Activated naive CD4-positive, alpha-beta T cell treated with anti-CD3 and anti-CD28 coated beads for 36 hours (primary cell): ENCODE measurements around the gene ST3GAL5. TPM values are rescaled to one million over a fixed set of nuclear protein-coding genes. Genes with fewer than 3 reads are reported as not detected.

Experiments
- CTCF ChIA-PET: fragments of 350-600 bp; sonication (Branson Sonifier 250); formaldehyde crosslinking; loops from one replicate; lab custom pipeline; 2021; ENCODE audit warnings: antibody characterized with exemption; lab: Charles Lee
- DNase-seq: peaks from one replicate; pipeline ENCODE4 v3.0.0-alpha.2; 2020
- H3K27ac Mint-ChIP-seq: one replicate; pipeline ENCODE4 v1.8.0; 2021; ENCODE audit warnings: mild to moderate bottlenecking, mixed read lengths
- H3K27me3 Mint-ChIP-seq: one replicate; pipeline ENCODE4 v1.8.0; 2021; ENCODE audit warnings: low read depth, mixed read lengths
- H3K36me3 Mint-ChIP-seq: one replicate; pipeline ENCODE4 v1.8.0; 2021; ENCODE audit warnings: low read depth, mixed read lengths
- H3K4me1 Mint-ChIP-seq: one replicate; pipeline ENCODE4 v1.8.0; 2021; ENCODE audit warnings: low read depth, mixed read lengths
- H3K4me3 Mint-ChIP-seq: one replicate; pipeline ENCODE4 v1.8.0; 2021; ENCODE audit warnings: mild to moderate bottlenecking, moderate library complexity, mixed read lengths
- H3K9me3 Mint-ChIP-seq: one replicate; pipeline ENCODE4 v1.8.0; 2021; ENCODE audit warnings: mixed read lengths
- intact Hi-C: fragments of 100-400 bp; cut with micrococcal nuclease; formaldehyde crosslinking; loops from one replicate; pipeline ENCODE4 v1.15.1; 2023
- total RNA-seq, 2 experiments: library from RNA; stranded (reverse); gene quantifications; one replicate each; pipeline ENCODE4 v1.2.3, GENCODE V29; 2021

Gene ST3GAL5
- total RNA-seq, 2 experiments from 2014 or later: 9.5 to 10.4 TPM

DNA sequence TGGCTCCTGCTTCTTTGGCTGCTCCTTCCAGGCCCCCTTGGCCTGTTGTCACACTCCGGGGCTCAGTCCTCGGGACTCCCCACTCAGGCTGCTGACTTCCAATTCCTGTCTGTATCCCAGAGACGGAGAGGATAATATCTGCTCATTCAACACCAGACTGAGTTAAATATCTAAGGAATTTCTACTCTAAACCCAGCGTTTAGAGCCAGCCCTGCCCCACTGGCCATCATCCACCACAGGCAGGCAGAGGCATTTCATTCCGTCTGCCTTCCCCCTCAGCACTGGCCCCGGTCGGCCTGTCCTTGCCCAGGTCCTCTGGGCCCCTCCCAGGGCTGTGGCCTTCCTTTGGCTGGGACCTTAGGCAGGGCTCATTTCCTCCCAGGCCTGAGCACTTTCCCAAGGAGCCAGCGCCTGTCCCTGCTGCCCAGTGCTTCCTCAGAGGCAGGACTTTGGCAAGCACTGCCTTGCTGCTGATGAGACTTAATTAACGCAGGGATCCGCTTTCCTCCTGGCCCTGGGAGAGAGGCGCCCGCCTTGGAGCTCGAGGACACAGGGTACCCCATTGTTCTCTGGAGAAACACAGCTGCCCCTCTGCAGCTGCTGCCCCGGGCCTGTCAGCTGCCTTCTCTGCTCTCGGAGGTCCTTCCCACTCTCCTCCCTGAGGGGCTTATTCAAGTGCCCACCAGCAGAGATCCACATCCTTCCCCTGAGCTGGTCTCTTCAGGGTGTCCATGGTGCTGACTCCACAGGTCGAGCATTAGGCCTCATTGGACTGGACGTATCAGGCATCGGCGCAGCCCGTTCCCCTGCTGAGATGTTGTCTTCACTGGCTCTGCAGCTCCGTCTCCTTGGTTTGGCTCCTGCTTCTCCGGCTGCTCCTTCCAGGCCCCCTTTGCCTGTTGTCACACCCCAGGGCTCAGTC is 92.2 kb downstream of the ST3GAL5 start:
- Mint-ChIP-seq H3K36me3 (no peaks in the 10 kb centered on the region), H3K27me3 (no peaks in the 10 kb centered on the region), H3K4me1 (no peaks in the 10 kb centered on the region), H3K27ac (no peak overlapping the region), H3K4me3 (no peak overlapping the region), H3K9me3 (no peaks in the 10 kb centered on the region)
- CTCF ChIA-PET: no interaction called here
- intact Hi-C loops: no loop called here
- DNase-seq: no peak

DNA sequence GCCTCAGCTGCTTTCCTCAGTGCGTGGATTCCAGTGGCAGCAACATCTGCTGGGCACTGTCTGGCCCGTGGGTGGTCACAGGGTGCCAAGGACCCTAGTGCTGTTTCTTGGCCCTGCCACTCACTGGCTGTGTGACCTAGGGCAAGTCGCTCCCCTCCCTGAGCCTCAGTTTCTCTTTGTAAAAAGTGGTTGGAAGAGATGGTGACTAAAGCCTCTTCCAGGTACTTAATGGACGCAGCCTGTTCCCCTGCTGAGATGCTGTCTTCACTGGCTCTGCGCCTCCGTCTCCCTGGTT is 92.8 kb downstream of the ST3GAL5 start:
- Mint-ChIP-seq H3K4me3 (no peak overlapping the region), H3K9me3 (no peaks in the 10 kb centered on the region), H3K27me3 (no peaks in the 10 kb centered on the region), H3K36me3 (no peaks in the 10 kb centered on the region), H3K27ac (no peak overlapping the region), H3K4me1 (no peaks in the 10 kb centered on the region)
- CTCF ChIA-PET: no interaction called here
- intact Hi-C loops: no loop called here
- DNase-seq: no peak

DNA sequence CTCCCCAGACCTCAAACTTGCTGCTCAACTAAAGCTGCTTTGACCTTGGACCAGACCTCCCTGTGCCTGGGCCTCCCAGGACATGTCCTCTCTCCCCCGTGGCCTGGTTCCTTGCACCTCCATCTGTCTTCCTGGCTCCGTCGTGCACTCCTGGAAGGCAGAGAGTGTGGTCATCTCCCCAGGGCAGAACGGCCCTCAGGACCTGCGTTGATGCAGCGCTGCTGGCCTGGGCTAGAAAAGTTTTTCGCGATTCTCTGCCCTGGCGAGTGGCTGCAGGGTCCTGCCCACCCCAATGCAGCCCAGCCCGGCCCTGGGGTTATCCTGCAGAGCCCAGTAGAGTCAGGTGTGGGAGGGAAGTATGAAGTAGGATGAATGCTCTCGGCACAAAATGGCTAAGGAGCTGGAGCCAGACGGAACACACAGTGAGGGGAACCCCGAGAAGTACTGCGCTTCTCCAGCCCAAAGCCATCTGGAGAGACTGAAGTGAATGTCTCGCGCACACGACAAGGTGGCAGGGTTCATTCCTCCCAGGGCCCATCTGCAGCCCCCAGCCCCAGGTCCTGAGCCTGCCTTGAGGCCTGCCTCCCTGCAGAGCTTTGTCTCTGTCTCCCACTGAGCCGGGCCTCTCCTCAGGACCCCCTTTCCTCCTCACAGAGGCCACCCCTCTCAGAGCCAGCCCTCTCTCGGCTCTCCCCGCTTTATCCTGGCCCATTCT is 93.3 kb downstream of the ST3GAL5 start:
- H3K9me3 Mint-ChIP-seq: no peaks in the 10 kb centered on the region
- H3K36me3 Mint-ChIP-seq: no peaks in the 10 kb centered on the region
- no peak overlapping the region for H3K27ac Mint-ChIP-seq
- H3K27me3 Mint-ChIP-seq: no peaks in the 10 kb centered on the region
- H3K4me1 Mint-ChIP-seq: no peaks in the 10 kb centered on the region
- intact Hi-C loops: no loop called here
- no peak for DNase-seq
- CTCF ChIA-PET: interaction anchor here (0.6 kb wide), 1 partner anchor 19 kb away, joined by 3 read pairs; no protein-coding TSS in a partner anchor
- no peak overlapping the region for H3K4me3 Mint-ChIP-seq

DNA sequence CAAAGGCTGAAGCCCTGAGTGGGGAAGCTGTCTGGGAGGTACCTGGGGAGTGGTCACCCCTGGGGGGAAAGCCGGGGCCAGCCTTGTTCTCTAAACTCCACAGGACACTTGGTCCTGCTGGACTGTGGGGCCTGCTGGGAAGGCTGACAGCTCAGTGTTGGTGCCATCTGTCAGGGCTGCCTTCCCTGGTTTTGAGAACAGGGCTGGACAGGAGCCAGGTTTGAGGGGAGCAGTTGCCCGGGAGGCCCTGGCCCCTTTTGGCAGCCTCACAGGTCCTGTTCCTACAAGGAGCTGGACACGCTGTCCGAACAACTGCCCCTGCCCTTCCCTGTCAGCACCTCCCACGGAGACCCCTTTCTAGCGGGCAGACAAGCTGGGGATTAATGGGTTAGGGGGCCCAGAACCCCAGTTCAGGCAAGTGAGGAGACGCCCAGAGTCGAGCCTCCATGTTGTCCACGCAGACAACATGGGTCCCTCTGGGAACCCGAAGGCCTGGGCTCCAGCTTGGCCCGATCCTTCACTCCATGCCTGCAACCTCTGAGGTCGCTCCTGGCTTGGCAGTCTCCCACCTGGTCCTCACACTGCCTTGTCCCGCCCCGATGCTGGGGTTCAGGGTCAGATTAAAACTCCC is 94.2 kb downstream of the ST3GAL5 start:
- H3K9me3 Mint-ChIP-seq: no peaks in the 10 kb centered on the region
- no peaks in the 10 kb centered on the region for H3K36me3 Mint-ChIP-seq
- H3K4me1 Mint-ChIP-seq: no peaks in the 10 kb centered on the region
- H3K4me3 Mint-ChIP-seq: no peak overlapping the region
- CTCF ChIA-PET: interaction anchor here (0.9 kb wide), 1 partner anchor 116 kb away, joined by 3 read pairs; no protein-coding TSS in a partner anchor
- no peaks in the 10 kb centered on the region for H3K27me3 Mint-ChIP-seq
- DNase-seq: no peak
- intact Hi-C loops: no loop called here
- H3K27ac Mint-ChIP-seq: no peak overlapping the region

DNA sequence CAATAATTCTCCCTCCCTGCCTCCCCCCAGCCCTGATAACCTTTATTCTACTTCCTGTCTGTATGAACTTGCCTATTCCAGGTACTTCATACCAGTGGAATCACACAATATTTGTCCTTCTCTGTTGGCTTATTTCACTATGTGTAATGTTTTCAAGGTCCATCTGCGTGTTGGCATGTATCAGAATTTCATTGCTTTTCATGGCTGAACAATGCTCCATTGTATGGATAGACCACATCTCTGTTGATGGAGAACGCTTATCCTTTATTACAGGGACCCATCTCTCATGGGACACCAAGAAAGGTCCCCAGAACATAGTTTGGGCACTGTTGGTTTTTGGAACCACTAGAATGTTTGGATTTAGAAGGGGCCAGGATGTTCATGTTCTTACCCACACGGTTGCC is 94.8 kb downstream of the ST3GAL5 start:
- no peak for DNase-seq
- H3K27me3 Mint-ChIP-seq: no peaks in the 10 kb centered on the region
- no peaks in the 10 kb centered on the region for H3K4me1 Mint-ChIP-seq
- no peak overlapping the region for H3K27ac Mint-ChIP-seq
- H3K9me3 Mint-ChIP-seq: no peaks in the 10 kb centered on the region
- CTCF ChIA-PET: interaction anchor here (0.9 kb wide), 1 partner anchor 115 kb away, joined by 3 read pairs; no protein-coding TSS in a partner anchor
- intact Hi-C loops: no loop called here
- no peaks in the 10 kb centered on the region for H3K36me3 Mint-ChIP-seq
- H3K4me3 Mint-ChIP-seq: no peak overlapping the region

DNA sequence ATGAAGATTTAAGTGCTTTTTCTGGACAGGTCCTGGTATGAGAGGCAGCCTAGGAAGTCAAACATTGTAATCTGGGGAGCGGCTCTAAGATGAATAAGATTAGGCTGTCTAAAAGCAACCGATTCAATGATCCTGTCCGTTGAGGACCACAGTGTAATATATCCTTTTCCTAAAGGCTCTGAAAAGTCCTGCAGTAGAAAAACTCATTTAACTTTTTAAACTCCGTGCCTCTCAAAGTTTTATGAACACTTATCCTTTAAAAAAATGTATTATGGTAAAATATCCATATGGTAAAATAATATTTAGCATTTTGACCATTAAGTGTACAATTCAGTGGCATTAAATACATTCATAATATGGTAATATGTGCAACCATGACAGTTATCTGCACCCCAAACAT is 95.2 kb downstream of the ST3GAL5 start:
- H3K4me3 Mint-ChIP-seq: no peak overlapping the region
- H3K9me3 Mint-ChIP-seq: no peaks in the 10 kb centered on the region
- H3K27me3 Mint-ChIP-seq: no peaks in the 10 kb centered on the region
- CTCF ChIA-PET: no interaction called here
- H3K27ac Mint-ChIP-seq: no peak overlapping the region
- H3K36me3 Mint-ChIP-seq: no peaks in the 10 kb centered on the region
- intact Hi-C loops: no loop called here
- H3K4me1 Mint-ChIP-seq: no peaks in the 10 kb centered on the region
- no peak for DNase-seq

DNA sequence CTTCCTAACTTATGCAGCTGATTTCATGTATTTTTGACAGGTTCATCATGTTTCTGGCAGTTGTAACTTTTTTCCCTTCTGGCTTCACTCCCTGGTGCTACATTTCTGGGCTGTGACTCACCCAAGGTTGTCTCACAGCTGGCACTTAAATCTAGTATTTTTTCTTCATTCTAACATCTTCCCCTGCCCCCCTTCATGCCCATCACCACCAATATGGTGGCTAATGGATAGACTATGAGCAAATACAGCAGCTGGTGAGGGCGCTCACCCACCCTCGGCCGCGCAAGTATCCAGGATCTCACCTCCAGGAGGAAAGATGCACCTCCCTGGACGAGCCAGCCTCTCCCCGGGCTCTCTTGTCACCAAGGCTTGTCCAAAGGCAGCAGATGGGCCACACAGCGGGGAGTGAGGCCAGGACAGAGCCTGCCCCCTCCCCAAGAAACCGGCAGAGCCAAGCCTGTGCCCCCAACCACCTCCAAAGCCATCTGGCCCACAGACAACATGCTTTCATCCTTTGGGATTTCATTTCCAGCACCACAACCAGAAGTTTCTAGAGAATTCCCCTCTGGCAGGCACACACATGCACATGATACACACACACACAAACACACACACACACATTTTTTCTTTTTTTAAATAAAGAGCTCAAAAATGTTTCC is 95.9 kb downstream of the ST3GAL5 start:
- H3K27ac Mint-ChIP-seq: no peak overlapping the region
- H3K4me3 Mint-ChIP-seq: no peak overlapping the region
- no peak for DNase-seq
- no peaks in the 10 kb centered on the region for H3K9me3 Mint-ChIP-seq
- H3K27me3 Mint-ChIP-seq: no peaks in the 10 kb centered on the region
- intact Hi-C loops: no loop called here
- CTCF ChIA-PET: no interaction called here
- no peaks in the 10 kb centered on the region for H3K4me1 Mint-ChIP-seq
- no peaks in the 10 kb centered on the region for H3K36me3 Mint-ChIP-seq

DNA sequence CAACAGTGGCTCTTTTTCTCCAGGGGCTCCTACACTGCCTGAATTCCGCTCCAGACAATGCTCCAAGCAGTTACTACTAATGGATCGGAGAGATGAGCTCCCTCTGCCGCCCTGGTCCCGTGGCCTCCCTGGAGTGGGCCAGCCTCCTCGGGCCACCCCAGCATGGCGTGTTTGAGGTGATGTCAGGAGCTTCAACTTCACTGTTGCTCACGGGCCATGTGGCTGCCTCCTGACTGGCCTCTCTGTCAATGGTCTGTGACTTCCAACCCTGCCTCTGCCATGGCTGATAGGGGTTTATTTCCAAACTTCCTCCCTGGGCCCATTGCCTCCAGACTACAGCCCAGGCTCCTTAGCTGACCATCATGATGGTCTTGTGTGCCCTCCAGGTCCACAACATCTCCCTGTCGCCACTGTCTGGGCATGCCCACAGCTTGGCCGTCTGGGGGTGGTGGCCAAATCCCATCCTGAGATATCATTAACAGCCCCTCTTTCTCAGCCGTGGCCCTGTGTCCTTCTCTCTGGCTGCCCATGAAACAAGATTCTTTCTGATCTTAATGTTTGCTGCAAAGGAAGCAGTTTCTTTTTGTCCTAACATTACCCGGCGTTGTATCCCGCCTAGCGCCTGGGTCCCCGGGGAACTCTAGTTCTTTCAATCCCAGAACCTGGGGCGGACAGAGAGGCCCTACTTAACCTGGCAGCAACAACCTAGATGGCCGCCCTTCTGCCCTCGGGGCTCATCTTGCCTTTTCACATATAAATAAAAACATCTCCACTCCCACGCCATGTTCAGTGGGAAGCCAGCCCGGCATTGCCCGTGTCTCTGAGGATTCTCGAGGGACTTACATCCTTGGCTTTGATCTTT is 96.9 kb downstream of the ST3GAL5 start:
- CTCF ChIA-PET: no interaction called here
- Mint-ChIP-seq H3K27me3 (no peaks in the 10 kb centered on the region), H3K36me3 (no peaks in the 10 kb centered on the region), H3K9me3 (no peaks in the 10 kb centered on the region), H3K27ac (no peak overlapping the region), H3K4me3 (no peak overlapping the region), H3K4me1 (no peaks in the 10 kb centered on the region)
- no peak for DNase-seq
- intact Hi-C loops: no loop called here

DNA sequence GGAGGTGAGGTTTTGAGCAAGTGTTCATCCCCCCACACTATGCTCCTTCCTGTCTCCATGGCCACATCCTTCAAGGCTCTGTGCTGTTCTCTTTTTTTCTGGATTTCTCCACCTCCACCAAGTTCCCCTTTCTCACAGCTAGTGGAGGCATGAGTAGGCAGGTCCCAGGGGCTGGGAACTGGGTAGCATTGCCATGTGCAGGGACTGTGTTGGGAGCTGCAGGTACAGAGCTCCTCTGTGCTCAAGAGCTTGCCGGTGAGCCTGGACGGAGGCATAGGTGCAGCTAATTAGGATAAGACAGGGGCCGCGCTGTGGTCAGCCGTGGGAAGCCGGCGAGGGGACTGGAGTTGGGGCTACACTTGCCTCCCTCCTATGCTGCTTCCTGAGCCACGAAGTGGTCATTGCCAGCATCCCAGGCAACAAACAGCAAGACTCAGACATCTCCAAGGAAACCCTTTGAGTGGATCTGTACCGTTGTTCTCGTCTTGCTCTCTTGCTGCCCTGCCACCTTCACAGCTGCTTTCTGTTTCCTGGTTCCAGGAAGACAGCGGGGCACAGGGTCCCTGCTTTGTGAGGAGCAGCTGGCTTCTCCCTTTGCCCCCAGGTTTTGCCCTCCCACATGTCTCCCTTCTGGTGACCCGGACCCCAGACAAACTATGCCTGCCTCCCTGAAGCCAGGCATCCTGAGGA is 98.1 kb downstream of the ST3GAL5 start:
- no peaks in the 10 kb centered on the region for H3K9me3 Mint-ChIP-seq
- intact Hi-C loops: no loop called here
- H3K27me3 Mint-ChIP-seq: no peaks in the 10 kb centered on the region
- H3K36me3 Mint-ChIP-seq: no peaks in the 10 kb centered on the region
- DNase-seq: no peak
- no peak overlapping the region for H3K4me3 Mint-ChIP-seq
- no peak overlapping the region for H3K27ac Mint-ChIP-seq
- H3K4me1 Mint-ChIP-seq: no peaks in the 10 kb centered on the region
- CTCF ChIA-PET: interaction anchor here (0.9 kb wide), 1 partner anchor 23 kb away, joined by 3 read pairs; no protein-coding TSS in a partner anchor

DNA sequence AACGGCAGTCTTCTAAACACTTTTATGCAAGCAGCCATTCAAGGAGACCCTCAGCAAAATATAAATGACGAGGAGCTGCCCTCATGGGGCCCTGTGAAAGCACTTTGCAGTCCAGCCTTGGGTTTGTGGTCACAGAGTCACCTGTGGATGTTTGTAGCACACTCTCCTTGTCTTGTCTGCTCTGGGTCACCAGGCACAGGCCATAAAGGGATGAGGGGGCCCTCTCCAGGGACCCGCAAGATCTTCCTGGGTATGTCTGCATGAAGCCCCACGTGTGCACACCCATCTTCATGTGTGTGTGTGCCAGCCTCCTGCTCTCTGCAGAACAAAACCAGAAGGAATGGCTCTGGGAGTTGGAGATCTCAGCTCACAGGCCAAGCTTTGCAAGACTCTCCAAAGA is 98.8 kb downstream of the ST3GAL5 start:
- Mint-ChIP-seq H3K4me3 (no peak overlapping the region), H3K9me3 (no peaks in the 10 kb centered on the region)

DNA sequence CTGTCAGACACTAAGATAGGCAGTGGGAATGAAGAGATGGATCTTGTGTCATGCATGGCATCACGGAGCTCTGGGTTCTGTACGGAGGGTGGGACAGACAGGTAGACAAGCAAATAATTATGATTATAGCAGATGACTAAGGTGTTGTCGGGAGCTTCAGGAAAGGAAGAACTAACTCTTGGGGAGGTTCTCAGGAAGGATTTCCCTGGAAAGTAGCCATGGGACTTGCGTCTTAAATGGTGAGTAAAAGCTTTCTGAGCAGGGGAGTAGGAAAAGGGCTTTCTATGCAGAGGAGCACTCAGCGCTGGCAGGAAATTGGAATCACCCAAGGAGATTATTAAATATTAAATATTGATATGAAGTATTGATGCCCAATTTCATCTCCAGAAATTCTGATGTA is 99.5 kb downstream of the ST3GAL5 start:
- H3K27me3 Mint-ChIP-seq: no peaks in the 10 kb centered on the region
- CTCF ChIA-PET: interaction anchor here (0.7 to 1.0 kb wide), 2 partner anchors 13 to 25 kb away, joined by 3 read pairs; no protein-coding TSS in a partner anchor
- no peak for DNase-seq
- H3K36me3 Mint-ChIP-seq: no peaks in the 10 kb centered on the region
- no peak overlapping the region for H3K4me3 Mint-ChIP-seq
- H3K4me1 Mint-ChIP-seq: no peaks in the 10 kb centered on the region
- no peak overlapping the region for H3K27ac Mint-ChIP-seq
- H3K9me3 Mint-ChIP-seq: no peaks in the 10 kb centered on the region
- intact Hi-C loops: no loop called here

More for the DNA sequence above, 98.8 kb downstream of the ST3GAL5 start:
- Mint-ChIP-seq H3K36me3 (no peaks in the 10 kb centered on the region), H3K4me1 (no peaks in the 10 kb centered on the region), H3K27me3 (no peaks in the 10 kb centered on the region), H3K27ac (no peak overlapping the region)
- CTCF ChIA-PET: interaction anchor here (0.9 to 1.0 kb wide), 2 partner anchors 24 kb away, joined by 3 read pairs; no protein-coding TSS in a partner anchor
- no peak for DNase-seq
- intact Hi-C loops: no loop called here
